NOMO-1 treated with DMSO at 0.1 percent for 48 hours (cell line): ENCODE measurements around the gene PLET1.
A peak's percentile ranks its signal among the peaks of the same experiment; 100 is the strongest.

Source experiments
- DNase-seq: peaks from one replicate; lab custom pipeline; 2025; ENCODE audit not compliant: unreplicated experiment; lab: John Stamatoyannopoulos, UW

Gene PLET1, protein sequence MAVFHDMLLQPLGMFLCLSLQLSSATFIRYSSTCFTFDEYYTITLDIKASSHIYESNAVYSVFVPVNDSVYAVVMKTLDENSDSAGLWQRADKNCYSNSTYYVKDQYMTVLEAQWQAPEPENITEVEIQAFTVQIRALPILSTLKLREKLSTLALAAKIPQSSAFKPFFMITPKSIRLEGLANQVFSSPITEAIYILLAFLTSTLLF

GRCh38 chr11:112260490-112260889, at the start of gene PLET1:
TSS of gene PLET1 (minus strand) at chr11:112260860. CDS start at chr11:112260589, 271 bp downstream.
- no peak for DNase-seq

GRCh38 chr11:112310419-112310818, 49.8 kb upstream of the PLET1 start:
- DNase-seq: peak; percentile 92

DNA sequence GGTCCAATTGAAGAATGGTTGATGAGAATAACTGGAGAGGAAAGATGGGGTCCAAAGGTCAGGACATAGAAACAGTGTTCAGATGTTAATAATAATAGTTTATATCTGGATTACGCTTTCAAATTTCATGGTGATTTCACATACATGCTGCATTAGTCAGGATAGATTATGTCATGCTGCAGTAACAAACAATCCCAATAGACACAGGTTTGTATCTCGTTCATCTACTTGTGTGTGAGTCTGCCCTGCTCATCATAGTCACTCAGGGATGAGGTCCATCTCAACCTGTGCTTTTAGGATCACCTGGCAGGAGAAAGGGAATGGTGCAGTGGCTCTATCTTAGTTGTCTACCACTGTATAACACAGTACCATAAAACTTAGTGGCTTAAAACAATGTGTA, 48.0 kb upstream of the PLET1 start:
- DNase-seq: no peak

GRCh38 chr11:112307616-112308015, 47.0 kb upstream of the PLET1 start:
- no peak for DNase-seq

DNA sequence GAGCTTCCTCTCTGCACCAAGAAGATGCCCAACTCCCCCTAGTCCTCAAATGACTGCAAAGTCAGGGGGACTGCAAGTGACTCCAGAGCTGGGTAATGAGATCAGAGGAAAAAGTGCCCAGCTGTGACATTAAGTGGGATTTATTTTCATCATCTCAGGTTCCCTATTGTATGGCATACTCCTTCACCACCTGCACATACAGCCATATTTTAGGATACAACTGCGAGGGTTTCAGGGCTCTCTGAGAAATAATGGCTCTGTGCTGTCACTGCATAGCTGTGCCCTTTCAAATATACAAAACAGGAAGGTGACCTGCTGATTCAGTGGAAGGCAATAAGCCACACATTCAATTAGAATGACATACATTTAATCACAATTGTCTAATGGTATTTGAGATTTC, 45.6 kb upstream of the PLET1 start:
- DNase-seq: no peak

- no peak for DNase-seq
These were observed 44.3 kb upstream of the PLET1 start for GRCh38 chr11:112304914-112305313.

DNA sequence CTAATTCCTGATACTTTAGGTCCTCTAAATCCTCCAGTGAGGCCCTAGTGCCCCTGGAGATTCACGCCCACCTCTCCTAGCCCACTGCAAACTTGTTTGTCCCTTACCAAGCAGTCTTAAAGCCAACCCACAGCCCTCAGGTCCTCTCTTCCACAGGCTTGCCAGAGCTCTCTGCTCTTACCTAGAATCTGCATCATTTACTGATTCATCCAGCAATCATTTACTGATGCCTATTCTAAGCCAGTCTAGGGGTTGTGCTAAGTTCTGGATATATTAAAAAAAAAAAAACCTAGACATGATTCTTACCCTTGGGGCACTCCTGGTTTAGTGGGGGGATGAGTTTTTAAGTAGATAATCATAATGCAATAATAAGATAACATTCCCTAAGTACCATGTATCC, 43.0 kb upstream of the PLET1 start:
- no peak for DNase-seq

- DNase-seq: peak; percentile 27
These were observed 41.7 kb upstream of the PLET1 start for GRCh38 chr11:112302226-112302868.

GRCh38 chr11:112300094-112300786, 39.6 kb upstream of the PLET1 start:
- no peak for DNase-seq

DNA sequence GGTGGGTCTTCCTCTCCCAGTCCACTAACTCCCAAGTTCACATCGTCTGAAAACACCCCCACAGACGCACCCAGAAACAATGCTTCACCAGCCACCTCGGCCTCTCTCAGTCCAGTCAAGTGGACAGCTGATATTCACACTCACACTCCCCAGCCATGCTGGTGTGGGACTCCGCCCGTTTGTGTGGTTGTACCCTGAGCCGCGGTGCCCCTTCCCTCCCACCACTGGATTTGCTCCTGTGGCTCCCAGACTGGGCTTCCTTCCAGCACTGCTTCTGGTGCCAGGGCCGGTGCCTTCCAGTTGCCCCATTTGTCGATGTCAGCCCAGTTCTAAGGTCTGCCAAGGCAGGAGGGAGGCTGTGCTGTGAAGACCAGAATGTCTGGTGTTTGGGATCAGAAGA, 37.9 kb upstream of the PLET1 start:
- DNase-seq: no peak

- no peak for DNase-seq
These were observed 36.7 kb upstream of the PLET1 start for GRCh38 chr11:112297248-112297866.

GRCh38 chr11:112296044-112296443, 35.4 kb upstream of the PLET1 start:
- DNase-seq: no peak

GRCh38 chr11:112294688-112295340, 34.2 kb upstream of the PLET1 start:
- peak; percentile 77 for DNase-seq

- no peak for DNase-seq
These were observed 33.0 kb upstream of the PLET1 start for GRCh38 chr11:112293614-112294013.

- DNase-seq: peak; percentile 49
These were observed 32.2 kb upstream of the PLET1 start for GRCh38 chr11:112292785-112293407.

DNA sequence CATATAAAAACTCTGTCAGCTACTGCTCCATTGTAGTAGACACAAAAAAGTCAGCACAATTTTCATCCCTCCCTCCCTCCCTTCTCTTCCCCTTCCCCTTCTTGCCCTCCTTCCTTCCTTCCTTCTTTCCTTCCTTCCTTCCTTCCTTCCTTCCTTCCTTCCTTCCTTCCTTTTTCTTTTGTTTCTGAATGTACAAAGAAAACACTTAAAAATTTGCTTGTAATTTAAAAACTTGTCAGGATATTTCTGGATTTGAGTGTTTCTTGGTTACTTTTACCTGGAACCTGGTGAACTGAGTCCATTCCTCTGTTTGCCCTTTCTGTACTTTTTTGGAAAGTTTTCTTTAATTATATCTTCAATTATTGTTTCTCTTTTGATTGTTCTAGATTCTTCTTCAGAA, 31.5 kb upstream of the PLET1 start:
- no peak for DNase-seq

GRCh38 chr11:112291191-112291590, 30.5 kb upstream of the PLET1 start:
- no peak for DNase-seq

GRCh38 chr11:112290493-112290850, 29.8 kb upstream of the PLET1 start:
- DNase-seq: no peak

DNA sequence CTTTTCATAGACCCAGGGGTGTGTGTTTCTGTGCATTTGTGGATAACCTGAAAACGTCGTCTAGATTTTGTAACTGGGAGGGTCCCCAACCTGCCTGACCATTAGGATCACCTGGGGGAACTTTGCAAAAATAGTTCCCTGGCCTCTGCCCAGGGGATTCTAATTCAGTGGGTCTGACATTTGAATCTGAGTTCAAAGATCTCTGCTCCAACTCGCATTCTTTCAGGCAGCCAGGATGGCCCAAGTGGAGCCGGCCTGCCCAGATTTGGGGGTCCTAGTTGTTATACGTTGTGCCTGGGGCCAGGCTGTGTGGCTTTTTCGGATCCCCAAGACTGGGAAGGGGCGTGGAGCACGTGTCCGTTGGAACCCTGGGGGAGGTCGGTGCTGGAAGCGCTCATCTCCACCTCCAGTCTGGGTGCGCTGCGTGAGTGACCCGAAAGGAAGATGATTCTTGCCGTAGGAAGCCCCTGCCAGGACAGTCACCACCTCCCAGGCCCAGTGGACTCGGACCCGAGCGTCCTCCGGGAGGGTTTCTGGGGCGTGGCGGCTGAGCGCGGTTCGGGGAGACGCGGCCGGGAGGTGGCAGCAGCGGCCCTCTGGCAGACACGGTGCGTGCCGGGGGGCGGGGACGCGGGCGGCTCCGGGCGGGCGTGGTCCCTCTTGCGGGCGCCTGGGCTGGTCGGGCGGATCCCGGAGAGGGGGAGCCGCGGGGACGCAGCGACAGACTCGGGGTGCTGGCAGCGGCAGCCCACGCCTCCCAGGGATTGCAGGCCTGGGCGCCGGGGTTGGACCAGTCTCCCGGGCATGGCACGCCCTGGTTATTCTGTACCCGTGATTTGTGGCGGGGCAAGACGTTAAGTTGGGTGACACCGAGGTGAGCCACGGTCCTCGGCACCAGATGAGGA, 29.2 kb upstream of the PLET1 start:
- DNase-seq: peak; percentile 57

DNA sequence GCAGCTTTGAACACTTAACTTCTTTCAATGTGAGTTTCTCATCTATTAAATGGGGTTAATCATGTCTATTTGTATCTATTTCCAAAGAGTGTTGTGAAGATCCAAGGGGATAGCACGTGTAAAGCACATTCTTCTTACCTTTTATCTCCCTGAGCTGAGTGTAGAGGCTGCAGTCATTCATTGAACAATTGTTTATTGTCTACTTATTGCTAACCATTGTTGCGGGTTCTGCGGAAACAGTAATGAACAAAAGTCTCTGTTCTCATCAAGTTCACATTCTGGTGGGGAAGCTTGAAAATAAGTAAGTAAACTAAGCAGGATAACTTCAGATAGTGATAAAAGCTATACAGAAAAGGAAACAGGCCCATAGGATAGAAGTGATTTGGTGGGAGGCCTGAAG, 27.4 kb upstream of the PLET1 start:
- DNase-seq: no peak
